Osteoblast (primary cell): Measurements from ENCODE around the gene ZNF256. TPM values are rescaled to one million over a fixed set of nuclear protein-coding genes. Genes with fewer than 3 reads are reported as not detected.

ENCODE experiments used
- DNase-seq: peaks from one replicate; pipeline ENCODE4 v3.0.0; 2011; ENCODE audit warnings: low spot score, mixed read lengths; ENCODE audit not compliant: insufficient read length; ENCODE audit errors: missing footprints
- H2AFZ ChIP-seq: 2 replicates; pipeline ENCODE4 v1.6.0; 2011; ENCODE audit warnings: mild to moderate bottlenecking, low read length
- H3K27ac ChIP-seq: 2 replicates; pipeline ENCODE4 v1.5.1; 2011; ENCODE audit warnings: mild to moderate bottlenecking, low read depth, low read length, moderate library complexity
- H3K27me3 ChIP-seq: 2 replicates; pipeline ENCODE4 v1.6.0; 2012; ENCODE audit warnings: mild to moderate bottlenecking, control low read depth, inconsistent platforms, low read length, moderate library complexity; ENCODE audit not compliant: insufficient read depth
- H3K36me3 ChIP-seq: 2 replicates; pipeline ENCODE4 v1.5.1; 2011; ENCODE audit warnings: mild to moderate bottlenecking, low read length, control low read depth, moderate library complexity; ENCODE audit not compliant: insufficient read depth
- H3K4me1 ChIP-seq: 2 replicates; pipeline ENCODE4 v1.5.1; 2011; ENCODE audit warnings: mild to moderate bottlenecking, low read length, control low read depth, moderate library complexity; ENCODE audit not compliant: insufficient read depth
- H3K4me2 ChIP-seq: 2 replicates; pipeline ENCODE4 v1.6.0; 2011; ENCODE audit warnings: mild to moderate bottlenecking, low read length; ENCODE audit not compliant: insufficient read depth
- H3K4me3 ChIP-seq: fragments of 200-600 bp; sonication (generic); 3 replicates; pipeline ENCODE4 v1.5.1; 2012; ENCODE audit warnings: mild to moderate bottlenecking, low read length, inconsistent platforms; ENCODE audit not compliant: insufficient read depth
- H3K79me2 ChIP-seq: 2 replicates; pipeline ENCODE4 v1.6.0; 2012; ENCODE audit warnings: mild to moderate bottlenecking, low read length, control low read depth, inconsistent platforms; ENCODE audit not compliant: insufficient read depth
- H3K9me3 ChIP-seq: 2 replicates; pipeline ENCODE4 v1.5.1; 2011; ENCODE audit warnings: low read depth, low read length, control low read depth
- H4K20me1 ChIP-seq: 2 replicates; pipeline ENCODE4 v1.6.0; 2012; ENCODE audit warnings: mild to moderate bottlenecking, low read length, control low read depth; ENCODE audit not compliant: insufficient read depth
- CTCF ChIP-seq: IDR thresholded peaks from 2 replicates; pipeline ENCODE4 v1.5.1; 2011; ENCODE audit warnings: mild to moderate bottlenecking, low read depth, low read length, moderate library complexity; ENCODE audit errors: extremely low read depth
- total RNA-seq: library from RNA; depleted of rRNA; stranded (reverse); fragments of >200 nt; gene quantifications from 2 replicates; pipeline ENCODE4 v1.2.3, GENCODE V29; 2012

Gene ZNF256
- total RNA-seq, 1 donor, result 5.8 TPM

DNA sequence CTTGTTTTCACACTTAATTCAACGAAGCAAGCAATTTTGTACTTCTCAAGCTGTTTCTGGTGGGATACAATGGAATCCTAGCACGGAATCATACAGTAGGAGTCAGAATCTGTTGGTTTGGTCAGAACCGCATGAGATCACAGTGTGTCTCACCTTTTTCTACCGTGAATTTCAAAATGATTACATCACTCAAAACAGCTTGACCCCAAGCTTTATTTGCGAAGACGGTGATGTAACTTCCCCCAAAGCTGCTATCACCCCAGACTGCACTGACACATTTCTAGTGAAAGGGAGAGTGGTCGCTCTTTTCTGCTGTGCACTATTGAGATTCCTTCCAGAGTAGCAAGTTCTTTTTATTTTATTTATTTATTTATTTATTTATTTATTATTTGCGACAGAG is 17.3 kb upstream of the ZNF256 start:
- DNase-seq, result no peak
- H2AFZ ChIP-seq, result no peak overlapping the region
- no peak overlapping the region for H3K27ac ChIP-seq
- H3K4me3 ChIP-seq, result no peak overlapping the region
- no peaks in the 10 kb centered on the region for H3K79me2 ChIP-seq
- no peaks in the 10 kb centered on the region for H3K36me3 ChIP-seq
- TF ChIP-seq CTCF, result no peak
- peaks cover 5% of the 10 kb centered on the region for H3K9me3 ChIP-seq
- H3K4me2 ChIP-seq, result no peak overlapping the region
- H3K27me3 ChIP-seq, result no peaks in the 10 kb centered on the region
- H4K20me1 ChIP-seq, result no peaks in the 10 kb centered on the region
- H3K4me1 ChIP-seq, result no peaks in the 10 kb centered on the region

GRCh38 chr19:57961785-57962184 is 14.3 kb upstream of the ZNF256 start:
- DNase-seq, result no peak
- H3K4me1 ChIP-seq, result no peaks in the 10 kb centered on the region
- H4K20me1 ChIP-seq, result no peaks in the 10 kb centered on the region
- H3K4me3 ChIP-seq, result no peak overlapping the region
- H3K36me3 ChIP-seq, result no peaks in the 10 kb centered on the region
- no peak for TF ChIP-seq CTCF
- no peak overlapping the region for H3K27ac ChIP-seq
- H3K4me2 ChIP-seq, result no peak overlapping the region
- no peak overlapping the region for H2AFZ ChIP-seq
- no peaks in the 10 kb centered on the region for H3K27me3 ChIP-seq
- H3K79me2 ChIP-seq, result no peaks in the 10 kb centered on the region
- H3K9me3 ChIP-seq, result peaks cover 3% of the 10 kb centered on the region

- Histone ChIP-seq H4K20me1 (no peaks in the 10 kb centered on the region), H3K27me3 (no peaks in the 10 kb centered on the region), H3K4me2 (no peak overlapping the region), H3K9me3 (no peaks in the 10 kb centered on the region), H3K36me3 (no peaks in the 10 kb centered on the region), H2AFZ (no peak overlapping the region), H3K27ac (no peak overlapping the region), H3K79me2 (no peaks in the 10 kb centered on the region), H3K4me3 (no peak overlapping the region), H3K4me1 (no peaks in the 10 kb centered on the region)
- DNase-seq, result no peak
- TF ChIP-seq CTCF, result no peak
These were observed 7.5 kb upstream of the ZNF256 start for GRCh38 chr19:57954996-57955395.

- H3K9me3 ChIP-seq, result no peaks in the 10 kb centered on the region
These were observed 2.2 kb upstream of the ZNF256 start for GRCh38 chr19:57949702-57950101.

More at GRCh38 chr19:57949702-57950101, 2.2 kb upstream of the ZNF256 start:
- DNase-seq, result no peak
- TF ChIP-seq CTCF, result no peak
- Histone ChIP-seq H4K20me1 (no peaks in the 10 kb centered on the region), H3K4me2 (no peak overlapping the region), H2AFZ (no peak overlapping the region), H3K27ac (no peak overlapping the region), H3K27me3 (no peaks in the 10 kb centered on the region), H3K4me1 (peaks cover 7% of the 10 kb centered on the region), H3K4me3 (no peak overlapping the region), H3K79me2 (peaks cover 24% of the 10 kb centered on the region), H3K36me3 (no peaks in the 10 kb centered on the region)
